GM12878 (cell line): ENCODE measurements around the gene METTL2B. TPM values are rescaled to one million over a fixed set of nuclear protein-coding genes. Genes with fewer than 3 reads are reported as not detected.

Experiments
- BRCA1 ChIP-seq: IDR thresholded peaks from 2 replicates; pipeline ENCODE4 v1.6.1; 2011; ENCODE audit warnings: low read depth, low read length, improper control_type of control experiment
- CHD1 ChIP-seq: IDR thresholded peaks from 2 replicates; pipeline ENCODE4 v1.6.1; 2012; ENCODE audit warnings: low read depth, low read length, improper control_type of control experiment
- CHD4 ChIP-seq: fragments of 200-600 bp; sonication (generic); IDR thresholded peaks from 2 replicates; pipeline ENCODE4 v1.6.1; 2016; ENCODE audit warnings: mild to moderate bottlenecking
- DPF2 ChIP-seq: fragments of 450-650 bp; IDR thresholded peaks from 2 replicates; pipeline ENCODE4 v1.6.1; 2017; ENCODE audit warnings: mild to moderate bottlenecking
- FOXM1 ChIP-seq: IDR thresholded peaks from 2 replicates; pipeline ENCODE4 v1.6.1; 2012; ENCODE audit warnings: low read depth, mild to moderate bottlenecking, inconsistent platforms, low read length, moderate library complexity
- HDGF ChIP-seq: fragments of 450-650 bp; IDR thresholded peaks from 2 replicates; pipeline ENCODE4 v1.6.1; 2016; ENCODE audit warnings: antibody characterized with exemption
- JUNB ChIP-seq: IDR thresholded peaks from 2 replicates; pipeline ENCODE4 v1.6.1; 2016; ENCODE audit warnings: antibody characterized with exemption, mild to moderate bottlenecking
- LARP7 ChIP-seq: fragments of 450-650 bp; IDR thresholded peaks from 2 replicates; pipeline ENCODE4 v1.6.1; 2017; ENCODE audit warnings: mild to moderate bottlenecking
- MYB ChIP-seq: fragments of 150-350 bp; IDR thresholded peaks from 2 replicates; pipeline ENCODE4 v1.6.1; 2014; ENCODE audit warnings: mild to moderate bottlenecking, low read depth, low read length, borderline replicate concordance
- NR2C1 ChIP-seq: fragments of 450-650 bp; IDR thresholded peaks from 2 replicates; pipeline ENCODE4 v1.6.1; 2017; ENCODE audit warnings: antibody characterized with exemption, mild to moderate bottlenecking, moderate library complexity
- NRF1 ChIP-seq: conservative IDR thresholded peaks from 2 replicates; pipeline ENCODE4 v1.6.1; 2011; ENCODE audit warnings: mild to moderate bottlenecking, low read depth, low read length, improper control_type of control experiment
- POU2F2 ChIP-seq: IDR thresholded peaks from 3 replicates; pipeline ENCODE4 v1.6.1; 2011; ENCODE audit warnings: low read depth, mild to moderate bottlenecking, low read length, borderline replicate concordance
- SP1 ChIP-seq: IDR thresholded peaks from one replicate; pipeline ENCODE4 v1.6.1; 2011; ENCODE audit warnings: low read depth, low read length
- SREBF1 ChIP-seq: IDR thresholded peaks from 2 replicates; pipeline ENCODE4 v1.6.1; 2012; ENCODE audit warnings: mild to moderate bottlenecking, low read length
- STAT1 ChIP-seq: fragments of 450-650 bp; conservative IDR thresholded peaks from 2 replicates; pipeline ENCODE4 v1.6.1; 2014; ENCODE audit warnings: antibody characterized with exemption, mild to moderate bottlenecking
- STAT3 ChIP-seq: IDR thresholded peaks from 2 replicates; pipeline ENCODE4 v1.6.1; 2011; ENCODE audit warnings: low read depth, low read length, improper control_type of control experiment
- TAF1 ChIP-seq: IDR thresholded peaks from 2 replicates; pipeline ENCODE4 v1.6.1; 2011; ENCODE audit warnings: mild to moderate bottlenecking, low read depth, low read length, borderline replicate concordance
- TARDBP ChIP-seq: IDR thresholded peaks from 2 replicates; pipeline ENCODE4 v1.6.1; 2016; ENCODE audit warnings: borderline replicate concordance
- TBL1XR1 ChIP-seq: IDR thresholded peaks from 2 replicates; pipeline ENCODE4 v1.6.1; 2012; ENCODE audit warnings: low read depth, low read length, improper control_type of control experiment
- ZBED1 ChIP-seq: IDR thresholded peaks from 2 replicates; pipeline ENCODE4 v1.6.1; 2016; ENCODE audit warnings: borderline replicate concordance
- ZNF217 ChIP-seq: fragments of 450-650 bp; IDR thresholded peaks from 2 replicates; pipeline ENCODE4 v1.6.1; 2017; ENCODE audit warnings: antibody characterized with exemption, mild to moderate bottlenecking
- ZNF24 ChIP-seq: fragments of 450-650 bp; IDR thresholded peaks from 2 replicates; pipeline ENCODE4 v1.6.1; 2017; ENCODE audit warnings: antibody characterized with exemption, mild to moderate bottlenecking
- ZNF274 ChIP-seq: IDR thresholded peaks from one replicate; pipeline ENCODE4 v1.8.0; 2011; ENCODE audit not compliant: insufficient read length, insufficient read depth
- polyA plus RNA-seq, 11 experiments: library from polyadenylated mRNA; depleted of rRNA in 4 of 11; unstranded in 6 of 11; stranded (reverse) in 5 of 11; fragments of >200 nt; fragmentation: Nextera tagmentation in 4 of 11; fragmentation: Illumina TruSeq in 1 of 11; extraction: Ambion mirVana in 4 of 11; extraction: Trizol in 1 of 11; gene quantifications; 1 replicate in 1 of 11; 2 replicates in 10 of 11; pipeline versions ENCODE4 v1.2.1 to v1.2.3, GENCODE V29; 2011 to 2016; ENCODE audit warnings: inconsistent platforms in 2 of 11, missing spikeins in 2 of 11, low read depth in 1 of 11
- total RNA-seq, 4 experiments: library from RNA; depleted of rRNA in 3 of 4; stranded (reverse); fragments of >200 nt in 3 of 4; fragmentation: Illumina TruSeq in 1 of 4; extraction: Trizol in 1 of 4; gene quantifications; 2 replicates each; pipeline versions ENCODE4 v1.2.1 to v1.2.3, GENCODE V29; 2013 to 2021
- TF ChIP-seq, protein P1 (sequence below): IDR thresholded peaks from 2 replicates; pipeline ENCODE4 v1.6.1; 2011; ENCODE audit warnings: mild to moderate bottlenecking, low read depth, low read length, moderate library complexity; ENCODE audit not compliant: insufficient replicate concordance
- TF ChIP-seq, protein P2 (sequence below): IDR thresholded peaks from 2 replicates; pipeline ENCODE4 v1.6.1; 2011; ENCODE audit warnings: low read depth, low read length, improper control_type of control experiment, borderline replicate concordance
- TF ChIP-seq, protein P3 (sequence below): IDR thresholded peaks from 2 replicates; pipeline ENCODE4 v1.6.1; 2011; ENCODE audit warnings: borderline replicate concordance, low read depth, mild to moderate bottlenecking, moderate library complexity, low read length; ENCODE audit not compliant: insufficient read depth, poor library complexity, severe bottlenecking
- TF ChIP-seq, protein P4 (sequence below): fragments of 450-650 bp; formaldehyde crosslinking; IDR thresholded peaks from 2 replicates; pipeline ENCODE4 v1.4.0; 2020; ENCODE audit warnings: mild to moderate bottlenecking, moderate library complexity

The METTL2B gene
- total and polyA plus RNA-seq, 10 of the 15 experiments (the other 5 are each of a cell fraction or from before 2014, with no cell fraction given): 18.9 to 48.4 (median 37.3) TPM

DNA sequence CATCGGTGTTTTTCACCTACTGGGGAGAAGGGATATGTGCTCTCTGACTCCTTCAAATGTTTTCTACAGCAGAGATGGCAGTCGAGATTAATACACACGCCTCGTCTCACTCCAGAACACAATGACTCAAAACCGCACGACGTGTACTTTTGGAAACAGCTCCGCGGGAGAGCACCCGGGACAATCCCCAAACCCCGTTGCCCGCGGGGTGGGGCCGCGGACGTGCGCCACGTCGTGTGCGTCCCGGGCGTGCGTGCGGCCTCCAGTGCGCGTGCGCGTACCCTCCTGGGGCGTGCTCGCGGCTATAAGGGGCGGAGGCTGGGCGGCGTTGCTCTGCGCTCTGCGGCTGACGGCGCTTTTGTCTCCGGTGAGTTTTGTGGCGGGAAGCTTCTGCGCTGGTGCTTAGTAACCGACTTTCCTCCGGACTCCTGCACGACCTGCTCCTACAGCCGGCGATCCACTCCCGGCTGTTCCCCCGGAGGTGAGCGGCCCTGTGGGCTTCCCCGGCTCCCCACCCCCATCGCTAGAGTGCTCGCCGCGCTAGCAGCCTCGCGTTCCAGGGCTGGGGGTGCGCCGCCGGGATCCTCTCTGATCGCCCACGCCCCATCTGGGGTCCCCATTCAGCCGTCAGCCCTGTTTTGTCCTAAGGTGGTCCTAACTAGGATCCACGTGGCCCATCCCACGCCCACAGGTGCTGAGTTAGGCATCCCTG, 20.8 kb upstream of the METTL2B start, which contains the start of gene HILPDA (continued):
- TF ChIP-seq, protein P1, sequence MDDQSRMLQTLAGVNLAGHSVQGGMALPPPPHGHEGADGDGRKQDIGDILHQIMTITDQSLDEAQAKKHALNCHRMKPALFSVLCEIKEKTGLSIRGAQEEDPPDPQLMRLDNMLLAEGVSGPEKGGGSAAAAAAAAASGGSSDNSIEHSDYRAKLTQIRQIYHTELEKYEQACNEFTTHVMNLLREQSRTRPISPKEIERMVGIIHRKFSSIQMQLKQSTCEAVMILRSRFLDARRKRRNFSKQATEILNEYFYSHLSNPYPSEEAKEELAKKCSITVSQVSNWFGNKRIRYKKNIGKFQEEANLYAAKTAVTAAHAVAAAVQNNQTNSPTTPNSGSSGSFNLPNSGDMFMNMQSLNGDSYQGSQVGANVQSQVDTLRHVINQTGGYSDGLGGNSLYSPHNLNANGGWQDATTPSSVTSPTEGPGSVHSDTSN: no peak
- peak; percentile 32 for TF ChIP-seq SP1
- peak; percentile 69 for TF ChIP-seq TAF1
- TF ChIP-seq LARP7: peak; percentile 90
- no peak for TF ChIP-seq SREBF1
- TF ChIP-seq TBL1XR1: no peak
- TF ChIP-seq, protein P2, sequence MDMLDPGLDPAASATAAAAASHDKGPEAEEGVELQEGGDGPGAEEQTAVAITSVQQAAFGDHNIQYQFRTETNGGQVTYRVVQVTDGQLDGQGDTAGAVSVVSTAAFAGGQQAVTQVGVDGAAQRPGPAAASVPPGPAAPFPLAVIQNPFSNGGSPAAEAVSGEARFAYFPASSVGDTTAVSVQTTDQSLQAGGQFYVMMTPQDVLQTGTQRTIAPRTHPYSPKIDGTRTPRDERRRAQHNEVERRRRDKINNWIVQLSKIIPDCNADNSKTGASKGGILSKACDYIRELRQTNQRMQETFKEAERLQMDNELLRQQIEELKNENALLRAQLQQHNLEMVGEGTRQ: no peak
- TF ChIP-seq NR2C1: peak; percentile 32; the same call in 1 of the 2 replicates
- TF ChIP-seq ZNF274: no peak
- 0 out of 2 replicates have a peak, but pooled peaks have one; percentile 35 for TF ChIP-seq ZBED1
- no peak for TF ChIP-seq MYB
- TF ChIP-seq CHD1: no peak
- no peak for TF ChIP-seq BRCA1
- TF ChIP-seq DPF2: peak; percentile 90; the same call in 1 of the 2 replicates
- TF ChIP-seq POU2F2: peak; percentile 8; the same call in 1 of the 3 replicates
- TF ChIP-seq ZNF217: no peak
- TF ChIP-seq STAT1: no peak
- TF ChIP-seq NRF1: peak; percentile 86
- TF ChIP-seq TARDBP: no peak
- TF ChIP-seq, protein P3, sequence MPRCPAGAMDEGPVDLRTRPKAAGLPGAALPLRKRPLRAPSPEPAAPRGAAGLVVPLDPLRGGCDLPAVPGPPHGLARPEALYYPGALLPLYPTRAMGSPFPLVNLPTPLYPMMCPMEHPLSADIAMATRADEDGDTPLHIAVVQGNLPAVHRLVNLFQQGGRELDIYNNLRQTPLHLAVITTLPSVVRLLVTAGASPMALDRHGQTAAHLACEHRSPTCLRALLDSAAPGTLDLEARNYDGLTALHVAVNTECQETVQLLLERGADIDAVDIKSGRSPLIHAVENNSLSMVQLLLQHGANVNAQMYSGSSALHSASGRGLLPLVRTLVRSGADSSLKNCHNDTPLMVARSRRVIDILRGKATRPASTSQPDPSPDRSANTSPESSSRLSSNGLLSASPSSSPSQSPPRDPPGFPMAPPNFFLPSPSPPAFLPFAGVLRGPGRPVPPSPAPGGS: peak; percentile 99
- TF ChIP-seq ZNF24: no peak
- no peak for TF ChIP-seq STAT3
- peak; percentile 78 for TF ChIP-seq JUNB
- no peak for TF ChIP-seq FOXM1
- TF ChIP-seq CHD4: no peak
- no peak; the same call in 1 of the 2 replicates for TF ChIP-seq HDGF
- TF ChIP-seq, protein P4, sequence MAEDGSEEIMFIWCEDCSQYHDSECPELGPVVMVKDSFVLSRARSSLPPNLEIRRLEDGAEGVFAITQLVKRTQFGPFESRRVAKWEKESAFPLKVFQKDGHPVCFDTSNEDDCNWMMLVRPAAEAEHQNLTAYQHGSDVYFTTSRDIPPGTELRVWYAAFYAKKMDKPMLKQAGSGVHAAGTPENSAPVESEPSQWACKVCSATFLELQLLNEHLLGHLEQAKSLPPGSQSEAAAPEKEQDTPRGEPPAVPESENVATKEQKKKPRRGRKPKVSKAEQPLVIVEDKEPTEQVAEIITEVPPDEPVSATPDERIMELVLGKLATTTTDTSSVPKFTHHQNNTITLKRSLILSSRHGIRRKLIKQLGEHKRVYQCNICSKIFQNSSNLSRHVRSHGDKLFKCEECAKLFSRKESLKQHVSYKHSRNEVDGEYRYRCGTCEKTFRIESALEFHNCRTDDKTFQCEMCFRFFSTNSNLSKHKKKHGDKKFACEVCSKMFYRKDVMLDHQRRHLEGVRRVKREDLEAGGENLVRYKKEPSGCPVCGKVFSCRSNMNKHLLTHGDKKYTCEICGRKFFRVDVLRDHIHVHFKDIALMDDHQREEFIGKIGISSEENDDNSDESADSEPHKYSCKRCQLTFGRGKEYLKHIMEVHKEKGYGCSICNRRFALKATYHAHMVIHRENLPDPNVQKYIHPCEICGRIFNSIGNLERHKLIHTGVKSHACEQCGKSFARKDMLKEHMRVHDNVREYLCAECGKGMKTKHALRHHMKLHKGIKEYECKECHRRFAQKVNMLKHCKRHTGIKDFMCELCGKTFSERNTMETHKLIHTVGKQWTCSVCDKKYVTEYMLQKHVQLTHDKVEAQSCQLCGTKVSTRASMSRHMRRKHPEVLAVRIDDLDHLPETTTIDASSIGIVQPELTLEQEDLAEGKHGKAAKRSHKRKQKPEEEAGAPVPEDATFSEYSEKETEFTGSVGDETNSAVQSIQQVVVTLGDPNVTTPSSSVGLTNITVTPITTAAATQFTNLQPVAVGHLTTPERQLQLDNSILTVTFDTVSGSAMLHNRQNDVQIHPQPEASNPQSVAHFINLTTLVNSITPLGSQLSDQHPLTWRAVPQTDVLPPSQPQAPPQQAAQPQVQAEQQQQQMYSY (CRISPR knock-in tag): no peak
